Measurements from ENCODE around the gene ASH1L.
"Not testable (repeated sequence)": the region's sequence is repeated elsewhere in the genome, so short reads cannot be mapped to it uniquely, and the experiment has no call there.

GRCh38 chr1:155610257-155610647, 47.6 kb upstream of the ASH1L start:
- TF ChIP-seq CTCF (IDR thresholded peaks at IDR 0.05 in 2 of 3, conservative IDR thresholded peaks at IDR 0.05 in 1 of 3; ENCODE audit: insufficient read depth in 2 of 3, low read depth in 1 of 3, low read length in 3 of 3); EZH2 (IDR thresholded peaks at IDR 0.05; ENCODE audit: borderline replicate concordance, low read depth, low read length); POLR2A (conservative IDR thresholded peaks at IDR 0.05); NR2C2 (CRISPR knock-in tag; IDR thresholded peaks at IDR 0.05); NR2C2 (tag; IDR thresholded peaks at IDR 0.05); ZNF444 (CRISPR knock-in tag; IDR thresholded peaks at IDR 0.05); POLR2AphosphoS5 (IDR thresholded peaks at IDR 0.05; ENCODE audit: control insufficient read depth, insufficient read depth, low read depth, low read length); RBM17 (IDR thresholded peaks at IDR 0.05; ENCODE audit: borderline replicate concordance, low read depth, low read length); MAX (CRISPR knock-in tag; IDR thresholded peaks at IDR 0.05): not testable (repeated sequence)
- TF ChIP-seq, protein P1, sequence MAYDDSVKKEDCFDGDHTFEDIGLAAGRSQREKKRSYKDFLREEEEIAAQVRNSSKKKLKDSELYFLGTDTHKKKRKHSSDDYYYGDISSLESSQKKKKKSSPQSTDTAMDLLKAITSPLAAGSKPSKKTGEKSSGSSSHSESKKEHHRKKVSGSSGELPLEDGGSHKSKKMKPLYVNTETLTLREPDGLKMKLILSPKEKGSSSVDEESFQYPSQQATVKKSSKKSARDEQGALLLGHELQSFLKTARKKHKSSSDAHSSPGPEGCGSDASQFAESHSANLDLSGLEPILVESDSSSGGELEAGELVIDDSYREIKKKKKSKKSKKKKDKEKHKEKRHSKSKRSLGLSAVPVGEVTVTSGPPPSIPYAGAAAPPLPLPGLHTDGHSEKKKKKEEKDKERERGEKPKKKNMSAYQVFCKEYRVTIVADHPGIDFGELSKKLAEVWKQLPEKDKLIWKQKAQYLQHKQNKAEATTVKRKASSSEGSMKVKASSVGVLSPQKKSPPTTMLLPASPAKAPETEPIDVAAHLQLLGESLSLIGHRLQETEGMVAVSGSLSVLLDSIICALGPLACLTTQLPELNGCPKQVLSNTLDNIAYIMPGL (CRISPR knock-in tag; IDR thresholded peaks at IDR 0.05) = not testable (repeated sequence)
- TF ChIP-seq, protein P2, sequence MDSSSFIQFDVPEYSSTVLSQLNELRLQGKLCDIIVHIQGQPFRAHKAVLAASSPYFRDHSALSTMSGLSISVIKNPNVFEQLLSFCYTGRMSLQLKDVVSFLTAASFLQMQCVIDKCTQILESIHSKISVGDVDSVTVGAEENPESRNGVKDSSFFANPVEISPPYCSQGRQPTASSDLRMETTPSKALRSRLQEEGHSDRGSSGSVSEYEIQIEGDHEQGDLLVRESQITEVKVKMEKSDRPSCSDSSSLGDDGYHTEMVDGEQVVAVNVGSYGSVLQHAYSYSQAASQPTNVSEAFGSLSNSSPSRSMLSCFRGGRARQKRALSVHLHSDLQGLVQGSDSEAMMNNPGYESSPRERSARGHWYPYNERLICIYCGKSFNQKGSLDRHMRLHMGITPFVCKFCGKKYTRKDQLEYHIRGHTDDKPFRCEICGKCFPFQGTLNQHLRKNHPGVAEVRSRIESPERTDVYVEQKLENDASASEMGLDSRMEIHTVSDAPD (CRISPR knock-in tag; IDR thresholded peaks at IDR 0.05) = not testable (repeated sequence)
- TF ChIP-seq, protein P3, sequence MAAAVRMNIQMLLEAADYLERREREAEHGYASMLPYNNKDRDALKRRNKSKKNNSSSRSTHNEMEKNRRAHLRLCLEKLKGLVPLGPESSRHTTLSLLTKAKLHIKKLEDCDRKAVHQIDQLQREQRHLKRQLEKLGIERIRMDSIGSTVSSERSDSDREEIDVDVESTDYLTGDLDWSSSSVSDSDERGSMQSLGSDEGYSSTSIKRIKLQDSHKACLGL (CRISPR knock-in tag; IDR thresholded peaks at IDR 0.05; ENCODE audit: borderline replicate concordance, poor library complexity, severe bottlenecking) = not testable (repeated sequence)
- TF ChIP-seq, protein P4, sequence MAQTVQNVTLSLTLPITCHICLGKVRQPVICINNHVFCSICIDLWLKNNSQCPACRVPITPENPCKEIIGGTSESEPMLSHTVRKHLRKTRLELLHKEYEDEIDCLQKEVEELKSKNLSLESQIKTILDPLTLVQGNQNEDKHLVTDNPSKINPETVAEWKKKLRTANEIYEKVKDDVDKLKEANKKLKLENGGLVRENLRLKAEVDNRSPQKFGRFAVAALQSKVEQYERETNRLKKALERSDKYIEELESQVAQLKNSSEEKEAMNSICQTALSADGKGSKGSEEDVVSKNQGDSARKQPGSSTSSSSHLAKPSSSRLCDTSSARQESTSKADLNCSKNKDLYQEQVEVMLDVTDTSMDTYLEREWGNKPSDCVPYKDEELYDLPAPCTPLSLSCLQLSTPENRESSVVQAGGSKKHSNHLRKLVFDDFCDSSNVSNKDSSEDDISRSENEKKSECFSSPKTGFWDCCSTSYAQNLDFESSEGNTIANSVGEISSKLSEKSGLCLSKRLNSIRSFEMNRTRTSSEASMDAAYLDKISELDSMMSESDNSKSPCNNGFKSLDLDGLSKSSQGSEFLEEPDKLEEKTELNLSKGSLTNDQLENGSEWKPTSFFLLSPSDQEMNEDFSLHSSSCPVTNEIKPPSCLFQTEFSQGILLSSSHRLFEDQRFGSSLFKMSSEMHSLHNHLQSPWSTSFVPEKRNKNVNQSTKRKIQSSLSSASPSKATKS (CRISPR knock-in tag; IDR thresholded peaks at IDR 0.05) = not testable (repeated sequence)
- TF ChIP-seq, protein P5, sequence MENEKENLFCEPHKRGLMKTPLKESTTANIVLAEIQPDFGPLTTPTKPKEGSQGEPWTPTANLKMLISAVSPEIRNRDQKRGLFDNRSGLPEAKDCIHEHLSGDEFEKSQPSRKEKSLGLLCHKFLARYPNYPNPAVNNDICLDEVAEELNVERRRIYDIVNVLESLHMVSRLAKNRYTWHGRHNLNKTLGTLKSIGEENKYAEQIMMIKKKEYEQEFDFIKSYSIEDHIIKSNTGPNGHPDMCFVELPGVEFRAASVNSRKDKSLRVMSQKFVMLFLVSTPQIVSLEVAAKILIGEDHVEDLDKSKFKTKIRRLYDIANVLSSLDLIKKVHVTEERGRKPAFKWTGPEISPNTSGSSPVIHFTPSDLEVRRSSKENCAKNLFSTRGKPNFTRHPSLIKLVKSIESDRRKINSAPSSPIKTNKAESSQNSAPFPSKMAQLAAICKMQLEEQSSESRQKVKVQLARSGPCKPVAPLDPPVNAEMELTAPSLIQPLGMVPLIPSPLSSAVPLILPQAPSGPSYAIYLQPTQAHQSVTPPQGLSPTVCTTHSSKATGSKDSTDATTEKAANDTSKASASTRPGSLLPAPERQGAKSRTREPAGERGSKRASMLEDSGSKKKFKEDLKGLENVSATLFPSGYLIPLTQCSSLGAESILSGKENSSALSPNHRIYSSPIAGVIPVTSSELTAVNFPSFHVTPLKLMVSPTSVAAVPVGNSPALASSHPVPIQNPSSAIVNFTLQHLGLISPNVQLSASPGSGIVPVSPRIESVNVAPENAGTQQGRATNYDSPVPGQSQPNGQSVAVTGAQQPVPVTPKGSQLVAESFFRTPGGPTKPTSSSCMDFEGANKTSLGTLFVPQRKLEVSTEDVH (IDR thresholded peaks at IDR 0.05; ENCODE audit: low read depth, partially characterized antibody) = not testable (repeated sequence)
